Calu3 (cell line): ENCODE results near the gene SMNDC1. TPM values are rescaled to one million over a fixed set of nuclear protein-coding genes. Genes with fewer than 3 reads are reported as not detected.
A peak's percentile ranks its signal among the peaks of the same experiment; 100 is the strongest.

ENCODE experiments used
- BruUV-seq: library from RNA; stranded (reverse); fragments of 400-500 nt; replicated peaks from 2 replicates; lab custom pipeline; 2021; lab: Mats Ljungman, UMichigan
- CTCF ChIA-PET: fragments of 300-600 bp; sonication (Branson Sonifier 250); formaldehyde crosslinking; loops from one replicate; lab custom pipeline; 2022; ENCODE audit warnings: antibody characterized with exemption; lab: Charles Lee
- DNase-seq: peaks from one replicate; pipeline ENCODE4 v3.0.0; 2022
- H3K27ac Mint-ChIP-seq: one replicate; pipeline ENCODE4 v1.8.0; 2022; ENCODE audit warnings: mixed read lengths; ENCODE audit not compliant: unreplicated experiment
- H3K27me3 Mint-ChIP-seq: one replicate; pipeline ENCODE4 v1.8.0; 2022; ENCODE audit warnings: mixed read lengths; ENCODE audit not compliant: unreplicated experiment
- H3K36me3 Mint-ChIP-seq: one replicate; pipeline ENCODE4 v1.8.0; 2022; ENCODE audit warnings: mild to moderate bottlenecking, moderate library complexity, mixed read lengths; ENCODE audit not compliant: insufficient read depth, unreplicated experiment
- H3K4me1 Mint-ChIP-seq: one replicate; pipeline ENCODE4 v1.8.0; 2022; ENCODE audit warnings: mild to moderate bottlenecking, low read depth, mixed read lengths; ENCODE audit not compliant: unreplicated experiment
- H3K4me3 Mint-ChIP-seq: one replicate; pipeline ENCODE4 v1.8.0; 2022; ENCODE audit warnings: mild to moderate bottlenecking, low read depth, moderate library complexity, mixed read lengths; ENCODE audit not compliant: unreplicated experiment
- H3K9me3 Mint-ChIP-seq: one replicate; pipeline ENCODE4 v1.8.0; 2022; ENCODE audit warnings: low read depth, mixed read lengths; ENCODE audit not compliant: unreplicated experiment
- intact Hi-C: fragments of 100-400 bp; cut with micrococcal nuclease; formaldehyde crosslinking; loops from one replicate; pipeline ENCODE4 v1.10.0; 2022; ENCODE audit not compliant: unreplicated experiment
- total RNA-seq: library from RNA; stranded (reverse); gene quantifications from 2 replicates; pipeline ENCODE4 v1.2.3, GENCODE V29; 2022
- TF ChIP-seq, protein P1 (sequence below): fragments of 200-600 bp; IDR thresholded peaks from one replicate; pipeline ENCODE4 v1.8.0; 2022; ENCODE audit warnings: antibody characterized with exemption; ENCODE audit not compliant: unreplicated experiment

SMNDC1 gene
- total RNA-seq, 1 experiment from 2014 or later: 32.8 TPM

- Mint-ChIP-seq H3K9me3 (peaks cover 4% of the 10 kb centered on the region), H3K27me3 (no peaks in the 10 kb centered on the region), H3K4me1 (peaks cover 41% of the 10 kb centered on the region), H3K4me3 (no peak overlapping the region), H3K27ac (peak overlapping the region; percentile 92), H3K36me3 (peaks cover 10% of the 10 kb centered on the region)
- TF ChIP-seq, protein P1, sequence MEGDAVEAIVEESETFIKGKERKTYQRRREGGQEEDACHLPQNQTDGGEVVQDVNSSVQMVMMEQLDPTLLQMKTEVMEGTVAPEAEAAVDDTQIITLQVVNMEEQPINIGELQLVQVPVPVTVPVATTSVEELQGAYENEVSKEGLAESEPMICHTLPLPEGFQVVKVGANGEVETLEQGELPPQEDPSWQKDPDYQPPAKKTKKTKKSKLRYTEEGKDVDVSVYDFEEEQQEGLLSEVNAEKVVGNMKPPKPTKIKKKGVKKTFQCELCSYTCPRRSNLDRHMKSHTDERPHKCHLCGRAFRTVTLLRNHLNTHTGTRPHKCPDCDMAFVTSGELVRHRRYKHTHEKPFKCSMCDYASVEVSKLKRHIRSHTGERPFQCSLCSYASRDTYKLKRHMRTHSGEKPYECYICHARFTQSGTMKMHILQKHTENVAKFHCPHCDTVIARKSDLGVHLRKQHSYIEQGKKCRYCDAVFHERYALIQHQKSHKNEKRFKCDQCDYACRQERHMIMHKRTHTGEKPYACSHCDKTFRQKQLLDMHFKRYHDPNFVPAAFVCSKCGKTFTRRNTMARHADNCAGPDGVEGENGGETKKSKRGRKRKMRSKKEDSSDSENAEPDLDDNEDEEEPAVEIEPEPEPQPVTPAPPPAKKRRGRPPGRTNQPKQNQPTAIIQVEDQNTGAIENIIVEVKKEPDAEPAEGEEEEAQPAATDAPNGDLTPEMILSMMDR: no peak
- BruUV-seq: no TSS peak
- CTCF ChIA-PET: no interaction called here
- intact Hi-C loops: no loop called here
- DNase-seq: peak; percentile 22
These were observed 19.6 kb upstream of the SMNDC1 start for GRCh38 chr10:110324201-110324804.

DNA sequence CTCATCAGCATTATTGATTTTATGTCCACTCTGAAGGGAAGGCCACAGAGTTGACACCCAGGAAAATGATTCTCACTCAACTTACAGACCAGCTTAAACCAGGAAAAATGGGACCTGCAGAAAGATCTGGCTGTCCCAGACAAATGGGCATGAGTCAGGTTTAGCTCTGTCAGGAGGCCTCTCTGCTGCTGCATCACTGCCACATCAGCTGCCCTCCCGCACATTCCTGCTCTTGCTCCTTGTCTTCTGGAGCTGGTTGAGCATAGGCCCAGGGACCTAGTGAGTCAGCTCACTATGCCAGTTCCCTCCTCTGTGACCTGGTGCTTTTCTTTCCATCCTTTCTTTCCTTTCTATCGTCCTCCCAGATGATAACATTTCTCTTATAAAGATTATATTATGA is 18.8 kb upstream of the SMNDC1 start:
- Mint-ChIP-seq H3K4me1 (peaks cover 41% of the 10 kb centered on the region), H3K27me3 (no peaks in the 10 kb centered on the region), H3K27ac (no peak overlapping the region), H3K9me3 (peaks cover 4% of the 10 kb centered on the region), H3K36me3 (peaks cover 10% of the 10 kb centered on the region), H3K4me3 (no peak overlapping the region)
- DNase-seq: no peak
- TF ChIP-seq, protein P1: no peak
- intact Hi-C loops: no loop called here
- BruUV-seq: no TSS peak
- CTCF ChIA-PET: no interaction called here

- H3K27me3 Mint-ChIP-seq: no peaks in the 10 kb centered on the region
- H3K4me3 Mint-ChIP-seq: no peak overlapping the region
- peaks cover 5% of the 10 kb centered on the region for H3K36me3 Mint-ChIP-seq
- no TSS peak for BruUV-seq
- TF ChIP-seq, protein P1: no peak
- intact Hi-C loops: no loop called here
- no peak for DNase-seq
- CTCF ChIA-PET: no interaction called here
- H3K4me1 Mint-ChIP-seq: peaks cover 34% of the 10 kb centered on the region
- peaks cover 4% of the 10 kb centered on the region for H3K9me3 Mint-ChIP-seq
- H3K27ac Mint-ChIP-seq: no peak overlapping the region
These were observed 17.3 kb upstream of the SMNDC1 start for GRCh38 chr10:110321869-110322620.

GRCh38 chr10:110317866-110318850 is 13.4 kb upstream of the SMNDC1 start:
- Mint-ChIP-seq H3K27ac (no peak overlapping the region), H3K4me3 (no peak overlapping the region), H3K36me3 (no peaks in the 10 kb centered on the region), H3K27me3 (no peaks in the 10 kb centered on the region), H3K9me3 (peaks cover 4% of the 10 kb centered on the region), H3K4me1 (no peaks in the 10 kb centered on the region)
- CTCF ChIA-PET: no interaction called here
- TF ChIP-seq, protein P1: no peak
- BruUV-seq: no TSS peak
- DNase-seq: no peak
- intact Hi-C loops: no loop called here
